ENCODE results near the gene GRHL3. TPM values are rescaled to one million over a fixed set of nuclear protein-coding genes. Genes with fewer than 3 reads are reported as not detected.

The GRHL3 gene
- total RNA-seq, 1 donor from 2014 or later: not detected

DNA sequence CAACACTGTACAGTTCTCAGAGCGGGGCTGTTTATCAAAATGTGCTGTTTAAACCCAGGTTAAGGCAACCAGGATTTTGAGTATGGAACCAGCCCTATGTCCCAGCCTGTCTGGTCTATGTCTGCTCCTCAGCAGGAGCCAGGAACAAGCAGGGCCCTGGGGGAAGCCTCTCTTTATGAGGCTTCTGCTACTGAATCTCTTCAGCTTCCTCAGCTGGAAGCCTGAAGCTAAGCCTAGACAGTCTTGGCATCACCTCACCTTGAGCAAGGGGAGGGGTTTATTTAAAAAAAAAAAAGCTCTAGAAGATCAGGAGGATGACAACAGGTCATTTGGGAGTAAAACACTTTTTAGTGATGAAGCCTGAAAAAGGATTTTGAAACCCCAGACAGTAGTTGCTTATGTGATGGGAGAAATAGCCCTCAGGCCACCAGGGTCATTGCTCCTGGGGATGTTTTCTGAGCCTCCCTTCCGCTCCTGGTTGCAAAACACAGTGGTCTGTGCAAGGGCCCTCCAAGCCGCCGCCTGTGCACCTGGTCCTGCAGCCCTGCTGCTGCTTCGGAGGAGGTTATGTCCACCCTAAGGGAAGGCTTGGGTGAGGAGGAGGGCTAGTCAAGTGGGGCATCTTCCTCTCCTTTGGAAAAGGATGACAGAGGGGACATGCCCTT is 21.8 kb upstream of the GRHL3 start:
- H3K4me1 Mint-ChIP-seq (ENCODE audit: low read depth): no peaks in the 10 kb centered on the region
- H3K36me3 Mint-ChIP-seq (ENCODE audit: low read depth): no peaks in the 10 kb centered on the region
- intact Hi-C loops (cut with micrococcal nuclease): no loop called here
- H3K27ac Mint-ChIP-seq: no peak overlapping the region
- no peaks in the 10 kb centered on the region for H3K9me3 Mint-ChIP-seq
- no peak for DNase-seq (ENCODE audit: low spot score)
- no peak overlapping the region for H3K4me3 Mint-ChIP-seq (ENCODE audit: low read depth)
- peaks cover 26% of the 10 kb centered on the region for H3K27me3 Mint-ChIP-seq (ENCODE audit: low read depth)

DNA sequence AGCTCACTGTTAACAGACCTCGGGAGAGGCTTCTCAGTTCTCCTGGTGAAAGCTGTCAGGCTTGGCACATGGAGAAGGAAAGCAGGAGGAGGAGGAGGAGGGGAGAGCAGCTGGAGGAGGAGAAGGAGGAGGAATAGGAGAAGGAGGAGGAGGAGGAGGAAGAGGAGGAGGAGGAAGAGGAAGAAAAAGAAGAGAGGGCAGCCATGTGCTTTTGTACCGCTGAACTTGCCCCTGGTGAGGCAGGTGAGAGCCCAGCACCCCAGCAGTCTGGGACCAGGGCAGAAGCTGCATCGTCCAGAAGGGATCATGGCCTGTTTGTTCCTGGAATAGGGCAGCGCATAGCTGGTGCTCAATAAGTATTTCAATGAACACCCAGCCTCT is 21.3 kb upstream of the GRHL3 start:
- H3K27me3 Mint-ChIP-seq (ENCODE audit: low read depth): peaks cover 27% of the 10 kb centered on the region
- H3K9me3 Mint-ChIP-seq: no peaks in the 10 kb centered on the region
- intact Hi-C loops (cut with micrococcal nuclease): no loop called here
- DNase-seq (ENCODE audit: low spot score): no peak
- no peaks in the 10 kb centered on the region for H3K4me1 Mint-ChIP-seq (ENCODE audit: low read depth)
- no peak overlapping the region for H3K27ac Mint-ChIP-seq
- H3K4me3 Mint-ChIP-seq (ENCODE audit: low read depth): no peak overlapping the region
- H3K36me3 Mint-ChIP-seq (ENCODE audit: low read depth): no peaks in the 10 kb centered on the region

DNA sequence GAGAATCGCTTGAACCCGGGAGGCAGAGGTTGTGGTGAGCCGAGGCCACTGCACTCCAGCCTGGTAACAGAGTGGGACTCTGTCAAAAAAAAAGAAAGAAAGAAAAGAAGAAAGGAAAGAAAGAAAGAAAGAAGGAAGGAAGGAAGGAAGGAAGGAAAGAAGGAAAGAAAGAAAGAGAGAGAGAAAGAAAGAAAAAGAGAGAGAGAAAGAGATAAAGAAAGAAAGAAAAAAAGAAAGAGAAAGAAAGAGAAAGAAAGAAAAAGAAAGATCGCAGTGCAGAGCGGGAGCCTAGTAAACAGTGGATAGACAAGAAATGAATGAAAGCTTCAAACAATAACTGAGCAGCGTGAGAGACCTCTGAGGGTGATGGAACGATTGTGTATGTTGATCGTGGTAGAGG is 20.6 kb upstream of the GRHL3 start:
- Mint-ChIP-seq H3K9me3 (no peaks in the 10 kb centered on the region), H3K36me3 (ENCODE audit: low read depth) (no peaks in the 10 kb centered on the region), H3K27me3 (ENCODE audit: low read depth) (peaks cover 27% of the 10 kb centered on the region), H3K4me3 (ENCODE audit: low read depth) (no peak overlapping the region), H3K4me1 (ENCODE audit: low read depth) (no peaks in the 10 kb centered on the region), H3K27ac (no peak overlapping the region)
- intact Hi-C loops (cut with micrococcal nuclease): no loop called here
- no peak for DNase-seq (ENCODE audit: low spot score)

DNA sequence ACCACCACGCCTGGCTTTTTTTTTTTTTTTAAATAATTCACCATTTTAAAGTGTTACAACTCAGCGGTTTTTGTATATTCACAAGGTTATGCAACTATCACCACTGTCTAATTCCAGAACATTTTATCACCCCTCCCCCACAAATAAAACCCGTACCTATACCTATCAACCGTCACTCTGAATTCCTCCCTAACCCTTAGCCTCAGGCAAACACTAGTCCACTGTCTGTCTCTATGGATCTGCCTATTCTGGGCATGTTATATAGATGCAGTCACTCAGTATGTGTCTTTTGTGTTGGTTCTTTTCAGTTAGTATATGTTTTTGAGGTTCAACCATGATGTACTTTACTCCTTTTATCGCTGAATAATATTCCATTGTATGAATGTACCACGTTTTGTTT is 19.3 kb upstream of the GRHL3 start:
- Mint-ChIP-seq H3K4me3 (ENCODE audit: low read depth) (no peak overlapping the region), H3K4me1 (ENCODE audit: low read depth) (no peaks in the 10 kb centered on the region), H3K36me3 (ENCODE audit: low read depth) (no peaks in the 10 kb centered on the region), H3K27ac (no peak overlapping the region), H3K9me3 (no peaks in the 10 kb centered on the region), H3K27me3 (ENCODE audit: low read depth) (peaks cover 35% of the 10 kb centered on the region)
- no peak for DNase-seq (ENCODE audit: low spot score)
- intact Hi-C loops (cut with micrococcal nuclease): no loop called here

DNA sequence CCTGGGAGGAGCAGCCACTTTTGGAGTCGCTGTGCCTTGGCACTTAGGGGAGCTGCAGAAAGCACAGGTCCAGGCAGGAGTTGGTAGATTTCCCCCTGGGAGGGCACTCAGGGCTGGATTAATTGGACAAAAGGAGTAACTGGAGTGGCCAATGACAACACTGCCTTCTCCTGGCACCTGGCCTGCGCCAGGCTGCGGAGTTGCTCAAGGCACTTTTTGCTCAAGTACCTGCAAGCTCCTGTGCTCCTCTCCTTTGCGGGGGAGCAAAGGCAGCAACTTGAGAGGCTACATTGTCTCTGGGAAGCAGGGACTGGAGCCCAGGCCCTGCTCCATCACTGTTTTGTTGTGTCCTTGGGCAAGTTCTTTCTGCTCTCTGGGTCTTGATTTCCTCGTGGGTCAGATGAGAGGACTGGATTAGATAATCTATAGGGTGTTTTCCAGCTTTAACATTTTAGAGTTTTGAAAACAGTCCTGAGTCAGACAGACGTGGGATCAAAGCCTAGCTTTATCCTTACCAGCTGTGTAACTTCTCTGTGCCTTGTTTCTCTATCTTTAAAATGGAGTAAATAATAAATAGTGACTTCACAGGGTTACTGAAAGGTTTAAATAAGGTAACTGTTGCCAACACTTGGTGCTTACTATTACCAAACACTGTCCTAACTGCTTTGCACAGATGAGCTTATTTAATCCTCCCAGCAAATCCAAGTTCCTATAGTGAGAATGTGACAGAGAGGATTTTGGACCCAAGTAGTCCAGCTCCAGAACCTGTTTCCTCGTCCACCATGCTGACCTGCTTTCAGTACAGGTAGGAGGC is 18.0 kb upstream of the GRHL3 start:
- DNase-seq (ENCODE audit: low spot score): no peak
- no peak overlapping the region for H3K4me3 Mint-ChIP-seq (ENCODE audit: low read depth)
- no peaks in the 10 kb centered on the region for H3K9me3 Mint-ChIP-seq
- no peak overlapping the region for H3K27ac Mint-ChIP-seq
- H3K27me3 Mint-ChIP-seq (ENCODE audit: low read depth): peaks cover 42% of the 10 kb centered on the region
- no peaks in the 10 kb centered on the region for H3K36me3 Mint-ChIP-seq (ENCODE audit: low read depth)
- H3K4me1 Mint-ChIP-seq (ENCODE audit: low read depth): no peaks in the 10 kb centered on the region
- intact Hi-C loops (cut with micrococcal nuclease): no loop called here

DNA sequence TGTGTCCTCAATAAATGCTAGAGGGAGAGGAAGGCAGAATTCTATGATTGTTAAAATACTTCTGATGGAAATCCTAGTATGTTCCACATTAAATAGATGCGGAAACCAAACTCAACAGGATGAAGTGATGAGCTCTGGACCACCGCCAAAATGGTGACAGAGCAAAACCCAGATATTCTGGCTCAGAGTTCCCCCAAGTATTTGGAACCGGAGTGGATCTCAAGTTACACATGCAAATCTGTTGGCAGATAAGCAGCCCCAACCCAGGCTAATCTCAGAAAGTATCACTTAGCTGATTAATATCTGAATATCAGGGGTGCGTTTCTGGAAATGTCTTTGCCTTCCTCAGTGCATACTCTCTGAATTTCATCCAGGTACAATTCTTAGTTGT is 17.4 kb upstream of the GRHL3 start:
- Mint-ChIP-seq H3K27me3 (ENCODE audit: low read depth) (peaks cover 48% of the 10 kb centered on the region), H3K9me3 (no peaks in the 10 kb centered on the region), H3K4me1 (ENCODE audit: low read depth) (no peaks in the 10 kb centered on the region), H3K27ac (no peak overlapping the region), H3K36me3 (ENCODE audit: low read depth) (no peaks in the 10 kb centered on the region), H3K4me3 (ENCODE audit: low read depth) (no peak overlapping the region)
- intact Hi-C loops (cut with micrococcal nuclease): no loop called here
- DNase-seq (ENCODE audit: low spot score): no peak

DNA sequence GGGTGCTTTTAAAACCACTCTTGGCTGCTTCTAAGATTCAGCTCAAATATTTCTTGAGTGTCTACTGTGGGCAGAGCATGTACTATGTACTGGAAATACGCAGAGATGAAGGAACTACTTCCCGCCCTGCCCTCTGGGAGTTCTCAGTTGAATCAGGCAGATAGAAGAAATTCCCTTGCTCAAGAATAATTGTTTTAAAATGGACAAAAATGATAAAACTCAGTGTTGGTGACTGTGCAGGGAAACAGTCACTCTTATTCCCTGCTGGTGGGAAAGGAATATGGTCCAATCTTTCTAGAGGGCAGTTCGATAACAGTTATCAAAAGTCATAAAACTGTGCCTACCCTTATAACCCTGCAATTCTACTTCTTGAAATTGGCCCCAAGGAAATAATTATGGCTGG is 16.9 kb upstream of the GRHL3 start:
- intact Hi-C loops (cut with micrococcal nuclease): no loop called here
- Mint-ChIP-seq H3K36me3 (ENCODE audit: low read depth) (no peaks in the 10 kb centered on the region), H3K4me1 (ENCODE audit: low read depth) (no peaks in the 10 kb centered on the region), H3K27me3 (ENCODE audit: low read depth) (peaks cover 53% of the 10 kb centered on the region), H3K4me3 (ENCODE audit: low read depth) (no peak overlapping the region), H3K27ac (no peak overlapping the region), H3K9me3 (no peaks in the 10 kb centered on the region)
- no peak for DNase-seq (ENCODE audit: low spot score)

DNA sequence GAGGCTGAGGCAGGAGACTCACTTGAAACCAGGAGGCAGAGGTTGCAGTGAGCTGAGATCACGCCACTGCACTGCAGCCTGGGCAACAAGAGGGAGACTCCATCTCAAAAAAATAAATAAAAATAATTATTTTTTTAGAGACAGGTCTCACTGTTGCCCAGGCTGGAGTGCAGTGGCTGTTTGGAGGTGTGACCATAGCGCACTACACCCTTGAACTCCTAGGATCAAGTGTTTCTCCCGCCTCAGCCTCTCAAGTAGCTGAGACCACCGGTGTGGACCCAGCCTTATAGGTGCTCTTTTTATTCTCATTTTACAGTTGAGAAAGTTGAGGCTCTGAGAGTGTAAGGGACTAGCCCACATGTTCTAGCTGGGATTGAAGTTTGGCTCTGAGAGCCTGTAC is 15.6 kb upstream of the GRHL3 start:
- DNase-seq (ENCODE audit: low spot score): no peak
- H3K27ac Mint-ChIP-seq: no peak overlapping the region
- H3K36me3 Mint-ChIP-seq (ENCODE audit: low read depth): no peaks in the 10 kb centered on the region
- H3K27me3 Mint-ChIP-seq (ENCODE audit: low read depth): peaks cover 52% of the 10 kb centered on the region
- H3K4me3 Mint-ChIP-seq (ENCODE audit: low read depth): no peak overlapping the region
- no peaks in the 10 kb centered on the region for H3K4me1 Mint-ChIP-seq (ENCODE audit: low read depth)
- intact Hi-C loops (cut with micrococcal nuclease): no loop called here
- H3K9me3 Mint-ChIP-seq: no peaks in the 10 kb centered on the region

DNA sequence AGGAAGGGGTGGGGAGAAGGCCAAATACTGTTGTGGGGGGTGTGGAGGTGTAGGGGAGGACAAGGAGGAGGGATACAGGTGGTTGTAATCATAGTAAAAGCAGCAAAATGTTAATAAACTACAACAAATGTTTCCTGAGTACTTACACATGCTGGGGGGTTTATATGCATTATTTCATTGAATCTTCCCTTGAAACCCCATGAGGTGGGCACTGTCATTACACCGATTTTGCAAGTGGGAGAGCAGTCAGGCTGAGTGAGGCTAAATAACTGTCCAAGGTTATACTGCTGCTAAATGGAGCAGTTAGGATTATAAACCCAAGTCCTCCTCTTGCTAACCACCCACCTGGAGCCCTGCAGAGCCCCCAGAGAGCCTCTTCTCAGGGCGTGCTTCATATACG is 14.4 kb upstream of the GRHL3 start:
- H3K9me3 Mint-ChIP-seq: no peaks in the 10 kb centered on the region
- no peak for DNase-seq (ENCODE audit: low spot score)
- intact Hi-C loops (cut with micrococcal nuclease): no loop called here
- no peaks in the 10 kb centered on the region for H3K36me3 Mint-ChIP-seq (ENCODE audit: low read depth)
- H3K4me1 Mint-ChIP-seq (ENCODE audit: low read depth): no peaks in the 10 kb centered on the region
- no peak overlapping the region for H3K4me3 Mint-ChIP-seq (ENCODE audit: low read depth)
- no peak overlapping the region for H3K27ac Mint-ChIP-seq
- peaks cover 48% of the 10 kb centered on the region for H3K27me3 Mint-ChIP-seq (ENCODE audit: low read depth)

DNA sequence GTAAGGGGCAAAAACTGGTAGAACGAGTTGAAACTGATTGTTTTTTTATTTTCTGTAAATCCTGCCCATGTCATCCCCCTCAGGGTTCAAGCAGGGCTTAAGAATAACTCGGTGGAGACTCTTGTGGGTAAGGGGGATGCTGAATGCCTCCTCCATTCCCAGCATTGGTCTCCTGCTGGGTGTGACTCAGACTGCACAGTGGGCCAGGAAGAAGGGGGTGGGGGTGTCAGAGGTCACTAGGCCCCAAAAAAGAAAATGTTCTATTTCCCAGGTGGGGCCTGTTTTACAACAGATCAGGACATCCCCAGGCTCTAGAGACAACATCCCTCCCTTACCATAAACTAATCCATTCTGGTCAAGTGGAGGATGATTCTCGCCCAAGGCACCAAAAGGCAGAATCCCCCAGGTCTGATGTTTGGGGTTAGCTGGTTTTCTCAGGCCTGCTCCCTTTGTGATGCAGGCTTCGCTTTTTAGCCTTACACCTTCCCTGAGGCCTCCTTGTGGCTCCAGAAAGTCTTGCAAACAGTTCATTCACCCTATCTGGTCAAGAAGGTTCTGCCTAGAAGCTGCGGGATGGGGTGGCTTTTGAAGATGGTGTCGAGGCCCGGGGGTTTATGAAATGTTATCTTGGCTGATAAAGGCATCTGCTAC is 10.7 kb upstream of the GRHL3 start:
- no peaks in the 10 kb centered on the region for H3K36me3 Mint-ChIP-seq (ENCODE audit: low read depth)

DNA sequence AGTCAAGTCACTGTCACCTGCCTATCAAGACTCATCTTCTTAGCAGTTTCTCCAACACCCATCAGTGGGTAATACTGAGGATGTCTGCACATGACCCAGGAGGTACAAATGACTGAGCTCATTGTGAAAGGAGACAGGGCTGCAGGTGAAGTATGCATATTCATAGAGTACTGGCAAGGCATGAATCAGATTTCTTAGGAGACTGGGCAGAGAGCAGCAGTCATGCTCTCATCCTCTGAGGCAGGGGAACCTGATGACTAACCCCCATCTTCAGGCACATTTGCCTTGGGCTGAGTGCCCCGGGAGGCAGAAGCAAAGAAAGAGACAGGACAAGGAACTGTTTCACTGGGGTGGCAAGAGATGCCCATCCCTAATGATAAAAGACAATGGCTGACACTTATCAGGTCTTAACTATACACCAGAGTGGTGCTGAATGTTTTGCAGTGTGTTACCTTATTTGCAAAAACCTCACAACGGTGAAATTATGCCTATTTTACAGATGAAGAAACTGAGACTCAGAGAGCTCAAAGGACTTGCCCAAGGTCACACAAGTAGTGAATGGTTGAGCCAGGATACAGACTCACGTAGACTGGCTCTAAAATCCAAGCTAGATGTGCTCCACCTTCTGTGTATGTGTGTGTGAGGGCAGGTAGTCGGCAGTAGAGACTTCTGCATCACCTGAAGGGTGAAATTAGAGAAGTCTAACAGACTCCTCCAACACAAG is 9.2 kb upstream of the GRHL3 start:
- intact Hi-C loops (cut with micrococcal nuclease): no loop called here
- Mint-ChIP-seq H3K4me1 (ENCODE audit: low read depth) (no peaks in the 10 kb centered on the region), H3K36me3 (ENCODE audit: low read depth) (no peaks in the 10 kb centered on the region), H3K27me3 (ENCODE audit: low read depth) (peaks cover 52% of the 10 kb centered on the region), H3K9me3 (no peaks in the 10 kb centered on the region), H3K27ac (no peak overlapping the region), H3K4me3 (ENCODE audit: low read depth) (no peak overlapping the region)
- no peak for DNase-seq (ENCODE audit: low spot score)

More for the DNA sequence above, 10.7 kb upstream of the GRHL3 start:
- H3K27ac Mint-ChIP-seq: no peak overlapping the region
- no peaks in the 10 kb centered on the region for H3K4me1 Mint-ChIP-seq (ENCODE audit: low read depth)
- H3K9me3 Mint-ChIP-seq: no peaks in the 10 kb centered on the region
- peaks cover 57% of the 10 kb centered on the region for H3K27me3 Mint-ChIP-seq (ENCODE audit: low read depth)
- intact Hi-C loops (cut with micrococcal nuclease): no loop called here
- H3K4me3 Mint-ChIP-seq (ENCODE audit: low read depth): no peak overlapping the region
- DNase-seq (ENCODE audit: low spot score): no peak

DNA sequence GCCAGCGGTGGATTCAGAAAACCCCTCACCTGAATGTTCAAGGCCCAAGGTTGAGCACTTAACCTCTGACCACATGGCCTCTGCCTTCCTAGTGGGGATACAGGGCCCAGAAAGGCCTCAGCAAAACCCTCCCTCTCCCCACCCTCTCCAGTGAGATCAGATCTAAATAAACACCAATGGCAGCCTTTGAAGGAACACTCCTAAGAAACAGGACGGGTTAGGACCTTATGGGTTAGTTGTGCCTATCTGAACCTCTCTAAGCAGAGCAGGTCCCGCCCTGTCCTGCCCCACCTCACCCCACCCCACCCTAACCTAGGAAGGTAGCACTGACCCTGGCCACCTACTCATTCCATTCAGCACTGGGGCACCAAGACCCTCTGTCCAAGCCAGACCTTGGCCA is 7.9 kb upstream of the GRHL3 start:
- no peak overlapping the region for H3K4me3 Mint-ChIP-seq (ENCODE audit: low read depth)
- intact Hi-C loops (cut with micrococcal nuclease): no loop called here
- no peak overlapping the region for H3K27ac Mint-ChIP-seq
- H3K4me1 Mint-ChIP-seq (ENCODE audit: low read depth): no peaks in the 10 kb centered on the region
- H3K9me3 Mint-ChIP-seq: no peaks in the 10 kb centered on the region
- H3K36me3 Mint-ChIP-seq (ENCODE audit: low read depth): no peaks in the 10 kb centered on the region
- H3K27me3 Mint-ChIP-seq (ENCODE audit: low read depth): peaks cover 49% of the 10 kb centered on the region
- no peak for DNase-seq (ENCODE audit: low spot score)

DNA sequence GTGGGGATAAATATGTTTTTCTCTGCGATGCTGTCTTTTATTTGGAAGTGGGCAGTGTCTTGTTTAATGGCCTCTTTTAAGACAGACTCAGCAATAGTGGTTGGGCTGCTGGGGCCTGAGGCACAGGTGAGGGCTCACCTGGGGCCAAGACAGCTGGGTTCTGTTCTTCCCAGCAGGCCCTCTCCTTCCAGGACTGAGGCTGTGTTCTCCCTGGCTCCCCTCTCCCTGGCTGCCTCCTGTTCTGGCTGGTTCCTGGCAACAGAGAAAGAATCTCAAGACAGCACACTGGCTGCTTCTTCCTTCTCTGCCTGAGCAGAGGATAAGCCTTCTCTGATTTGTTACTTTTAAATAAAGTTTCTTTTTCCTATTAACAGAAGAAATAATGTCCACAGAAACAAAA is 7.4 kb upstream of the GRHL3 start:
- no peaks in the 10 kb centered on the region for H3K36me3 Mint-ChIP-seq (ENCODE audit: low read depth)
- H3K27ac Mint-ChIP-seq: no peak overlapping the region
- peaks cover 49% of the 10 kb centered on the region for H3K27me3 Mint-ChIP-seq (ENCODE audit: low read depth)
- no peak for DNase-seq (ENCODE audit: low spot score)
- H3K9me3 Mint-ChIP-seq: no peaks in the 10 kb centered on the region
- intact Hi-C loops (cut with micrococcal nuclease): no loop called here
- H3K4me3 Mint-ChIP-seq (ENCODE audit: low read depth): no peak overlapping the region
- H3K4me1 Mint-ChIP-seq (ENCODE audit: low read depth): no peaks in the 10 kb centered on the region

All from activated T-helper 2 cell treated with anti-CD3 and anti-CD28 coated beads, Interferon-gamma antibody, Interleukin-2, Interleukin-4, amounts not matched to agents 10 μg/mL and 5 μg/mL and 100 μg/mL, durations not matched to agents 14 hours and 24 hours and 36 hours (primary cell).